H1 (cell line): ENCODE results near the gene ALK. TPM values are rescaled to one million over a fixed set of nuclear protein-coding genes. Genes with fewer than 3 reads are reported as not detected.

Experiments
- CTCF ChIA-PET: fragments of 300-600 bp; sonication (Branson Sonifier 250); formaldehyde crosslinking; loops from one replicate; lab custom pipeline; 2021; ENCODE audit not compliant: partially characterized antibody; lab: Charles Lee
- POLR2A ChIA-PET: fragments of 300-600 bp; sonication (Branson Sonifier 250); formaldehyde crosslinking; loops from one replicate; lab custom pipeline; 2021; ENCODE audit warnings: inconsistent platforms; ENCODE audit not compliant: partially characterized antibody; lab: Charles Lee
- DNase-seq, 2 experiments: peaks; one replicate each; pipeline versions ENCODE4 v3.0.0 to v3.0.0-alpha.2; 2010 to 2022; ENCODE audit warnings: low spot score in 2 of 2, low read depth in 1 of 2, mixed read lengths in 1 of 2
- FAIRE-seq: peaks from 2 replicates; lab custom pipeline; 2011; peaks lifted over from hg19 to GRCh38; lab: Jason Lieb, UNC
- H2AFZ ChIP-seq: 2 replicates; pipeline ENCODE4 v1.8.1; 2012; ENCODE audit warnings: low read length, inconsistent platforms
- H2AK5ac ChIP-seq: 2 replicates; pipeline ENCODE4 v1.6.1; 2013; ENCODE audit warnings: low read depth, low read length
- H2BK120ac ChIP-seq: replicated peaks from 2 replicates; pipeline ENCODE3; 2013; ENCODE audit warnings: low read depth, low read length, inconsistent platforms
- H2BK12ac ChIP-seq: 2 replicates; pipeline ENCODE4 v1.6.1; 2013; ENCODE audit warnings: low read depth, low read length
- H2BK15ac ChIP-seq: 2 replicates; pipeline ENCODE4 v1.6.1; 2013; ENCODE audit warnings: low read length
- H2BK20ac ChIP-seq: 2 replicates; pipeline ENCODE4 v1.6.1; 2013; ENCODE audit warnings: low read length
- H2BK5ac ChIP-seq: 2 replicates; pipeline ENCODE4 v1.6.1; 2013; ENCODE audit warnings: low read depth, low read length
- H3K14ac ChIP-seq: 2 replicates; pipeline ENCODE4 v1.6.1; 2013; ENCODE audit warnings: inconsistent platforms; ENCODE audit not compliant: insufficient read length
- H3K18ac ChIP-seq: 2 replicates; pipeline ENCODE4 v1.6.1; 2013; ENCODE audit warnings: low read length; ENCODE audit errors: extremely low read depth
- H3K23ac ChIP-seq: 2 replicates; pipeline ENCODE4 v1.6.1; 2013; ENCODE audit warnings: inconsistent platforms; ENCODE audit not compliant: insufficient read length
- H3K23me2 ChIP-seq: 2 replicates; pipeline ENCODE4 v1.6.1; 2013; ENCODE audit warnings: low read depth, low read length
- H3K27ac ChIP-seq: 2 replicates; pipeline ENCODE4 v1.6.1; 2011; ENCODE audit warnings: low read depth, low read length, inconsistent platforms
- H3K27me3 ChIP-seq, 4 experiments: replicated peaks in 1 of 4; 1 replicate in 1 of 4; 2 replicates in 3 of 4; pipeline versions ENCODE4 v1.6.1 to v1.8.1; 2011 to 2013; ENCODE audit warnings: low read length in 3 of 4, mild to moderate bottlenecking in 3 of 4, inconsistent platforms in 2 of 4, mixed read lengths in 2 of 4, moderate library complexity in 1 of 4; ENCODE audit not compliant: control insufficient read depth in 3 of 4, insufficient read depth in 3 of 4; ENCODE audit errors: extremely low read depth in 1 of 4
- H3K36me3 ChIP-seq, 4 experiments: 2 replicates each; pipeline versions ENCODE4 v1.6.1 to v1.8.1; 2011 to 2013; ENCODE audit warnings: mild to moderate bottlenecking in 4 of 4, low read length in 3 of 4, moderate library complexity in 2 of 4, control low read depth in 1 of 4, inconsistent platforms in 1 of 4; ENCODE audit not compliant: insufficient read depth in 4 of 4, control insufficient read depth in 2 of 4
- H3K4ac ChIP-seq: replicated peaks from 2 replicates; pipeline ENCODE3; 2013; ENCODE audit warnings: low read length, low read depth, mixed read lengths, inconsistent platforms; ENCODE audit not compliant: insufficient read length
- H3K4me1 ChIP-seq, 4 experiments: replicated peaks in 1 of 4; 1 replicate in 1 of 4; 2 replicates in 3 of 4; pipeline versions ENCODE4 v1.6.1 to v1.8.1; 2011 to 2013; ENCODE audit warnings: low read length in 3 of 4, inconsistent platforms in 2 of 4, mixed read lengths in 1 of 4; ENCODE audit not compliant: insufficient read depth in 4 of 4, control insufficient read depth in 3 of 4
- H3K4me2 ChIP-seq, 2 experiments: 2 replicates each; pipeline versions ENCODE4 v1.6.1 to v1.8.1; 2011 to 2013; ENCODE audit warnings: low read depth in 2 of 2, low read length in 2 of 2, control low read depth in 1 of 2, inconsistent platforms in 1 of 2, mild to moderate bottlenecking in 1 of 2; ENCODE audit not compliant: insufficient read depth in 1 of 2
- H3K4me3 ChIP-seq, 4 experiments: fragments of 200-600, 300-600 bp in 1 of 4; sonication (generic), shearing (Covaris generic), sonication (Bioruptor Twin) in 1 of 4; 2 replicates each; pipeline versions ENCODE4 v1.5.1 to v1.8.1; 2011 to 2016; ENCODE audit warnings: low read length in 4 of 4, low read depth in 3 of 4, control low read depth in 2 of 4, inconsistent platforms in 2 of 4, mild to moderate bottlenecking in 2 of 4, mixed read lengths in 1 of 4, moderate library complexity in 1 of 4; ENCODE audit not compliant: insufficient read depth in 2 of 4; ENCODE audit errors: extremely low read depth in 1 of 4
- H3K56ac ChIP-seq: replicated peaks from 2 replicates; pipeline ENCODE3; 2013; ENCODE audit warnings: low read depth, mild to moderate bottlenecking, mixed read lengths, low read length, inconsistent platforms; ENCODE audit not compliant: insufficient read length
- H3K79me1 ChIP-seq: 2 replicates; pipeline ENCODE4 v1.6.1; 2013; ENCODE audit warnings: low read depth, low read length, control low read depth
- H3K79me2 ChIP-seq, 2 experiments: 2 replicates each; pipeline versions ENCODE4 v1.6.1 to v1.8.1; 2012 to 2013; ENCODE audit warnings: low read length in 2 of 2, mild to moderate bottlenecking in 2 of 2, inconsistent platforms in 1 of 2; ENCODE audit not compliant: insufficient read depth in 2 of 2, control insufficient read depth in 1 of 2
- H3K9ac ChIP-seq, 4 experiments: replicated peaks in 1 of 4; 1 replicate in 1 of 4; 2 replicates in 3 of 4; pipeline versions ENCODE4 v1.6.1 to v1.8.1; 2011 to 2013; ENCODE audit warnings: low read depth in 3 of 4, low read length in 3 of 4, control low read depth in 2 of 4, mild to moderate bottlenecking in 2 of 4, moderate library complexity in 2 of 4, inconsistent platforms in 1 of 4; ENCODE audit errors: extremely low read depth in 1 of 4
- H3K9me3 ChIP-seq, 2 experiments: 2 replicates each; pipeline versions ENCODE4 v1.6.1 to v1.8.1; 2012 to 2013; ENCODE audit warnings: mild to moderate bottlenecking in 2 of 2, moderate library complexity in 2 of 2, control low read depth in 1 of 2, inconsistent platforms in 1 of 2, low read depth in 1 of 2, low read length in 1 of 2, mixed read lengths in 1 of 2; ENCODE audit not compliant: insufficient read depth in 2 of 2
- H4K20me1 ChIP-seq, 2 experiments: replicated peaks in 1 of 2; 2 replicates each; pipeline versions ENCODE3 to v1.8.1; 2011 to 2013; ENCODE audit warnings: inconsistent platforms in 2 of 2, low read length in 2 of 2, mild to moderate bottlenecking in 1 of 2; ENCODE audit not compliant: insufficient read depth in 2 of 2, control insufficient read depth in 1 of 2
- H4K5ac ChIP-seq: 2 replicates; pipeline ENCODE4 v1.6.1; 2013; ENCODE audit warnings: low read length, low read depth, mixed read lengths, inconsistent platforms; ENCODE audit not compliant: insufficient read length
- H4K8ac ChIP-seq: 2 replicates; pipeline ENCODE4 v1.8.0; 2013; ENCODE audit warnings: mild to moderate bottlenecking, moderate library complexity, low read length, inconsistent platforms; ENCODE audit not compliant: insufficient read depth; ENCODE audit errors: extremely low read depth
- H4K91ac ChIP-seq: replicated peaks from 2 replicates; pipeline ENCODE3; 2013; ENCODE audit warnings: low read length, mixed read lengths, inconsistent platforms; ENCODE audit not compliant: insufficient read length
- BACH1 ChIP-seq: IDR thresholded peaks from 2 replicates; pipeline ENCODE4 v1.6.1; 2012; ENCODE audit warnings: low read length, improper control_type of control experiment
- CBX5 ChIP-seq: fragments of 300-800, 300-1000 bp; sonication (generic); IDR thresholded peaks from 2 replicates; pipeline ENCODE4 v1.7.1; 2016; ENCODE audit warnings: antibody characterized with exemption, low read length, low read depth
- CHD2 ChIP-seq: IDR thresholded peaks from 2 replicates; pipeline ENCODE4 v1.6.1; 2012; ENCODE audit warnings: low read length, improper control_type of control experiment
- RAD21 ChIP-seq, 2 experiments: IDR thresholded peaks in 1 of 2; conservative IDR thresholded peaks in 1 of 2; 2 replicates each; pipeline ENCODE4 v1.6.1; 2011; ENCODE audit warnings: low read depth in 2 of 2, low read length in 2 of 2, improper control_type of control experiment in 1 of 2, inconsistent platforms in 1 of 2, mild to moderate bottlenecking in 1 of 2, moderate library complexity in 1 of 2
- RXRA ChIP-seq: IDR thresholded peaks from 2 replicates; pipeline ENCODE4 v1.6.1; 2011; ENCODE audit warnings: low read depth, mild to moderate bottlenecking, low read length, moderate library complexity; ENCODE audit not compliant: insufficient read depth
- TAF7 ChIP-seq: optimal IDR thresholded peaks from 2 replicates; pipeline ENCODE3; 2011; ENCODE audit warnings: low read depth, mild to moderate bottlenecking, inconsistent platforms, low read length, moderate library complexity, borderline replicate concordance
- TEAD4 ChIP-seq: IDR thresholded peaks from 2 replicates; pipeline ENCODE4 v1.6.1; 2012; ENCODE audit warnings: low read depth, low read length, inconsistent platforms, mixed read lengths
- WGBS, 2 experiments: shearing (Covaris generic) in 1 of 2; methylation state at CpG; one replicate each; pipeline versions ENCODE4 v1.1.6 to v1.1.7; 2013 to 2015; ENCODE audit warnings: low lambda C conversion rate in 2 of 2, mixed read lengths in 2 of 2, inconsistent platforms in 1 of 2, low coverage in 1 of 2, missing lambda C conversion rate in 1 of 2; ENCODE audit not compliant: insufficient replicate concordance in 2 of 2, insufficient coverage in 1 of 2, insufficient read length in 1 of 2; ENCODE audit errors: extremely low coverage in 1 of 2, missing lambda C conversion rate in 1 of 2; 5-methylcytosine and 5-hydroxymethylcytosine counted together
- polyA plus RNA-seq, 7 experiments: library from polyadenylated mRNA; depleted of rRNA in 3 of 7; stranded (reverse) in 5 of 7; unstranded in 2 of 7; fragments of >200 nt in 5 of 7; fragments of 200-250 nt in 2 of 7; gene quantifications; 1 replicate in 5 of 7; 2 replicates in 1 of 7; 4 replicates in 1 of 7; pipeline versions ENCODE4 v1.2.1 to v1.2.3, GENCODE V29; 2011 to 2013; ENCODE audit warnings: missing spikeins in 2 of 7, mixed read lengths in 2 of 7
- total RNA-seq: library from RNA; stranded (reverse); fragmentation: NEBNext Ultra II Directional; extraction: Animal tissue kit (Norgen Biotek cat#: 25700); gene quantifications from 2 replicates; pipeline ENCODE4 v1.2.1, GENCODE V29; 2021

Gene ALK
- total and polyA plus RNA-seq, 2 of the 8 experiments (the other 6 are each of a cell fraction or from before 2014, with no cell fraction given): 0.02 to 0.09 TPM

- H2AK5ac ChIP-seq: no peak overlapping the region
- no peaks in the 10 kb centered on the region for H3K9me3 ChIP-seq
- H2BK12ac ChIP-seq: no peak overlapping the region
- H3K4ac ChIP-seq: no peak overlapping the region
- DNase-seq (no peak), FAIRE-seq (no peak)
- no peak overlapping the region for H2BK15ac ChIP-seq
- H3K27ac ChIP-seq: no peak overlapping the region
- H2BK120ac ChIP-seq: no peak overlapping the region
- H4K8ac ChIP-seq: no peak overlapping the region
- WGBS, 2 experiments: 100% methylated on average over 1 of the region's 1 CpG; no CpG with 5 or more reads in 1 of the 2 experiments
- no peaks in the 10 kb centered on the region for H3K4me1 ChIP-seq
- no peak overlapping the region for H3K56ac ChIP-seq
- no peaks in the 10 kb centered on the region for H3K79me1 ChIP-seq
- no peaks in the 10 kb centered on the region for H3K79me2 ChIP-seq
- H2BK5ac ChIP-seq: no peak overlapping the region
- POLR2A ChIA-PET: no interaction called here
- no peak overlapping the region for H4K91ac ChIP-seq
- no peaks in the 10 kb centered on the region for H3K36me3 ChIP-seq
- no peak overlapping the region for H3K18ac ChIP-seq
- H2BK20ac ChIP-seq: no peak overlapping the region
- CTCF ChIA-PET: interaction anchor here (1.3 kb wide), 1 partner anchor 163 kb away, joined by 3 read pairs; no protein-coding TSS in a partner anchor
- peaks cover 1% of the 10 kb centered on the region; the same call in 1 of the 2 replicates for H3K23me2 ChIP-seq
- no peak overlapping the region for H4K5ac ChIP-seq
- H4K20me1 ChIP-seq: peaks cover 0 to 1% of the 10 kb centered on the region in 2 experiments
- no peak overlapping the region for H2AFZ ChIP-seq
- no peak overlapping the region for H3K4me2 ChIP-seq
- no peak overlapping the region for H3K14ac ChIP-seq
- no peak overlapping the region for H3K4me3 ChIP-seq
- no peak overlapping the region for H3K9ac ChIP-seq
- H3K23ac ChIP-seq: no peak overlapping the region
- no peaks in the 10 kb centered on the region for H3K27me3 ChIP-seq
- TF ChIP-seq CHD2 (no peak), CBX5 (no peak), RAD21 (IDR thresholded peaks at IDR 0.05 in 1 of 2, conservative IDR thresholded peaks at IDR 0.05 in 1 of 2; ENCODE audit: low read depth in 2 of 2, low read length in 2 of 2) (no peak), TAF7 (no peak), BACH1 (no peak), RXRA (no peak), TEAD4 (no peak)
Measured at GRCh38 chr2:29765721-29766120, 155.7 kb downstream of the ALK start.
